SK-N-SH (cell line): ENCODE results near the gene MEA1. TPM values are rescaled to one million over a fixed set of nuclear protein-coding genes. Genes with fewer than 3 reads are reported as not detected.
A peak's percentile ranks its signal among the peaks of the same experiment; 100 is the strongest.

Experiments
- CTCF ChIA-PET: fragments of 300-600, 350-600 bp; formaldehyde crosslinking; extraction: SDS; loops from one replicate; lab custom pipeline; 2021; lab: Yijun Ruan, JAX
- POLR2A ChIA-PET: fragments of 350-600 bp; sonication (Branson Sonifier 250); formaldehyde crosslinking; extraction: SDS; loops from one replicate; lab custom pipeline; 2020; ENCODE audit warnings: antibody characterized with exemption, inconsistent platforms; lab: Yijun Ruan, JAX
- DNase-seq: peaks from one replicate; pipeline ENCODE4 v3.0.0; 2012
- H2AFZ ChIP-seq: fragments of 200-600 bp; sonication (generic); 2 replicates; pipeline ENCODE4 v1.8.1; 2016; ENCODE audit warnings: antibody characterized with exemption, mild to moderate bottlenecking, low read depth
- H3F3A ChIP-seq: fragments of 200-600 bp; sonication (generic); replicated peaks from 2 replicates; pipeline ENCODE3; 2016; ENCODE audit warnings: antibody characterized with exemption, mild to moderate bottlenecking; ENCODE audit not compliant: insufficient read depth
- H3K27ac ChIP-seq, 2 experiments: fragments of 200-500 bp in 1 of 2; fragments of 200-600 bp in 1 of 2; sonication (Bioruptor generic) in 1 of 2; sonication (generic), shearing (Covaris generic) in 1 of 2; 2 replicates each; pipeline versions ENCODE4 v1.5.1 to v1.6.1; 2014 to 2016; ENCODE audit warnings: low read depth in 2 of 2, inconsistent platforms in 1 of 2, low read length in 1 of 2, mild to moderate bottlenecking in 1 of 2, mixed read lengths in 1 of 2
- H3K27me3 ChIP-seq: fragments of 200-600 bp; sonication (generic), shearing (Covaris generic); 2 replicates; pipeline ENCODE4 v1.6.1; 2016; ENCODE audit warnings: mixed run types; ENCODE audit not compliant: insufficient read depth
- H3K36me3 ChIP-seq, 2 experiments: fragments of 200-500 bp in 1 of 2; fragments of 200-600 bp in 1 of 2; sonication (Bioruptor generic) in 1 of 2; sonication (generic) in 1 of 2; replicated peaks in 1 of 2; 2 replicates each; pipeline versions ENCODE3 to v1.5.1; 2014 to 2016; ENCODE audit warnings: low read length in 1 of 2, mild to moderate bottlenecking in 1 of 2; ENCODE audit not compliant: insufficient read depth in 2 of 2, control insufficient read depth in 1 of 2
- H3K4me1 ChIP-seq, 2 experiments: fragments of 200-500 bp in 1 of 2; fragments of 200-600 bp in 1 of 2; sonication (Bioruptor generic) in 1 of 2; sonication (generic), shearing (Covaris generic) in 1 of 2; 2 replicates each; pipeline versions ENCODE4 v1.5.1 to v1.6.1; 2014 to 2016; ENCODE audit warnings: low read depth in 1 of 2, low read length in 1 of 2, mixed run types in 1 of 2; ENCODE audit not compliant: insufficient read depth in 2 of 2, control insufficient read depth in 1 of 2
- H3K4me2 ChIP-seq: fragments of 200-600 bp; sonication (generic), shearing (Covaris generic); 2 replicates; pipeline ENCODE4 v1.6.1; 2017; ENCODE audit warnings: mixed run types
- H3K4me3 ChIP-seq, 2 experiments: fragments of 200-500 bp in 1 of 2; fragments of 200-600 bp in 1 of 2; sonication (Bioruptor generic) in 1 of 2; sonication (generic), shearing (Covaris generic) in 1 of 2; 2 replicates each; pipeline versions ENCODE4 v1.5.1 to v1.8.1; 2014 to 2016; ENCODE audit warnings: low read depth in 2 of 2, inconsistent platforms in 1 of 2, low read length in 1 of 2, mild to moderate bottlenecking in 1 of 2, mixed read lengths in 1 of 2, moderate library complexity in 1 of 2
- H3K79me2 ChIP-seq: fragments of 200-600 bp; sonication (generic); 2 replicates; pipeline ENCODE4 v1.8.1; 2017; ENCODE audit warnings: mild to moderate bottlenecking; ENCODE audit not compliant: insufficient read depth
- H3K9ac ChIP-seq: fragments of 200-600 bp; sonication (generic); 2 replicates; pipeline ENCODE4 v1.6.1; 2017; ENCODE audit warnings: mixed run types
- H3K9me2 ChIP-seq: fragments of 200-600 bp; sonication (generic); 2 replicates; pipeline ENCODE4 v1.6.1; 2017; ENCODE audit warnings: mixed run types
- H3K9me3 ChIP-seq: fragments of 200-600 bp; sonication (generic); 2 replicates; pipeline ENCODE4 v1.6.1; 2017; ENCODE audit warnings: mixed run types, mild to moderate bottlenecking, moderate library complexity
- H4K20me1 ChIP-seq: fragments of 200-600 bp; sonication (generic); 2 replicates; pipeline ENCODE4 v1.6.1; 2017; ENCODE audit warnings: mild to moderate bottlenecking, mixed run types; ENCODE audit not compliant: insufficient read depth
- ELF1 ChIP-seq: IDR thresholded peaks from 2 replicates; pipeline ENCODE4 v1.4.0; 2012
- EZH2phosphoT487 ChIP-seq: fragments of 200-600 bp; sonication (generic); IDR thresholded peaks from 2 replicates; pipeline ENCODE4 v1.6.1; 2017; ENCODE audit warnings: low read depth, mixed run types, mild to moderate bottlenecking, antibody characterized with exemption, moderate library complexity, borderline replicate concordance
- FOSL2 ChIP-seq: IDR thresholded peaks from 2 replicates; pipeline ENCODE4 v1.4.0; 2012; ENCODE audit warnings: low read depth, mild to moderate bottlenecking, moderate library complexity, borderline replicate concordance
- FOXJ3 ChIP-seq: sonication (generic); formaldehyde crosslinking; IDR thresholded peaks from 2 replicates; pipeline ENCODE4 v1.5.1; 2020; ENCODE audit warnings: mild to moderate bottlenecking, missing genetic modification reagents
- FOXM1 ChIP-seq: IDR thresholded peaks from 2 replicates; pipeline ENCODE4 v1.4.0; 2012; ENCODE audit warnings: low read depth, mild to moderate bottlenecking
- GATA2 ChIP-seq: sonication (generic); formaldehyde crosslinking; IDR thresholded peaks from 2 replicates; pipeline ENCODE4 v1.5.0; 2020; ENCODE audit warnings: mild to moderate bottlenecking, missing genetic modification reagents
- MXI1 ChIP-seq: IDR thresholded peaks from 2 replicates; pipeline ENCODE4 v1.6.1; 2012; ENCODE audit warnings: mild to moderate bottlenecking, low read depth, low read length, improper control_type of control experiment
- NRF1 ChIP-seq: IDR thresholded peaks from 2 replicates; pipeline ENCODE4 v1.6.1; 2012; ENCODE audit warnings: low read depth, mild to moderate bottlenecking, low read length
- POLR2AphosphoS5 ChIP-seq: IDR thresholded peaks from 2 replicates; pipeline ENCODE4 v1.6.1; 2012; ENCODE audit warnings: low read depth, low read length
- RAD21 ChIP-seq: IDR thresholded peaks from 2 replicates; pipeline ENCODE4 v1.6.1; 2012; ENCODE audit warnings: mild to moderate bottlenecking, low read length
- SMC3 ChIP-seq: IDR thresholded peaks from 2 replicates; pipeline ENCODE4 v1.6.1; 2012; ENCODE audit warnings: low read depth, low read length, improper control_type of control experiment
- TEAD4 ChIP-seq: IDR thresholded peaks from 2 replicates; pipeline ENCODE4 v1.4.0; 2012; ENCODE audit warnings: mild to moderate bottlenecking, borderline replicate concordance; ENCODE audit not compliant: insufficient read depth
- YY1 ChIP-seq: IDR thresholded peaks from 2 replicates; pipeline ENCODE4 v1.4.0; 2012; ENCODE audit warnings: low read depth, mild to moderate bottlenecking
- WGBS: methylation state at CpG from one replicate; pipeline ENCODE4 v1.1.6; 2017; ENCODE audit warnings: low lambda C conversion rate; 5-methylcytosine and 5-hydroxymethylcytosine counted together
- polyA plus RNA-seq, 3 experiments: library from polyadenylated mRNA; depleted of rRNA; stranded (reverse); fragments of >200 nt; gene quantifications; 2 replicates each; pipeline ENCODE4 v1.2.3, GENCODE V29; 2012
- TF ChIP-seq, protein P1 (sequence below): IDR thresholded peaks from 2 replicates; pipeline ENCODE4 v1.4.0; 2012; ENCODE audit warnings: low read depth
- TF ChIP-seq, protein P2 (sequence below): IDR thresholded peaks from 2 replicates; pipeline ENCODE4 v1.6.1; 2012; ENCODE audit warnings: mild to moderate bottlenecking, low read depth, low read length, moderate library complexity
- TF ChIP-seq, protein P3 (sequence below): fragments of 200-600 bp; sonication (generic); IDR thresholded peaks from 2 replicates; pipeline ENCODE4 v1.6.1; 2017; ENCODE audit warnings: antibody characterized with exemption, mild to moderate bottlenecking, moderate library complexity

MEA1 gene
- polyA plus RNA-seq, 1 of the 3 experiments (the other 2 are of a cell fraction), result 171 TPM

DNA sequence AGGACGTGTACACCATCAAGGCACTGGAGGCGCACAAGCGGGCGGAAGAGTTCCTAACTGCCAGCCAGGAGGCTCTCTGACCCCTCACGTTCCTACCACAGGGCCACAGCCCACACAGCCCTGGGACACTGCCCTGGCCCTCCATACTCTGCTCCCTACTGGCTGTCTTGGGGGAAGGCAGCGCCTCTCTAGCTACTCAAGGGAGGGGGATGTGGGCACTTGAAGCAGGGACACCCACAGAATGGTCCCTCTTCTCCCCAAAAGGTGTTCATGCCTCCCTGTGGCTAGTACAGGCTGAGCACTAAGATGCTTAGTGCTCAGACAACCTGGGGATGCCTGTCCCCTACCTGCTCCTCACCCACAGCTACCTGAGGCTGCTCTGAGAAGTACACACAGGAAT lies 2.5 kb downstream of the MEA1 start:
- CTCF ChIA-PET, result interaction anchor here (2.0 to 3.3 kb wide), 3 partner anchors 110 to 132 kb away, joined by 5 to 26 read pairs (median 9); no protein-coding TSS in a partner anchor
- peaks cover 13% of the 10 kb centered on the region for H3F3A ChIP-seq
- H3K9ac ChIP-seq, result no peak overlapping the region
- no peaks in the 10 kb centered on the region for H3K9me2 ChIP-seq
- 93% methylated on average over 4 of the region's 6 CpGs for WGBS
- H4K20me1 ChIP-seq, result peaks cover 4% of the 10 kb centered on the region; the same call in 1 of the 2 replicates
- peaks cover 22 to 49% of the 10 kb centered on the region in 2 experiments for H3K36me3 ChIP-seq
- no peak overlapping the region for H3K4me2 ChIP-seq
- TF ChIP-seq TEAD4 (no peak), NRF1 (no peak), GATA2 (CRISPR knock-in tag) (no peak), RAD21 (no peak), YY1 (no peak), EZH2phosphoT487 (no peak), FOXJ3 (CRISPR knock-in tag) (no peak), FOSL2 (no peak), ELF1 (no peak), MXI1 (no peak)
- TF ChIP-seq, protein P1, sequence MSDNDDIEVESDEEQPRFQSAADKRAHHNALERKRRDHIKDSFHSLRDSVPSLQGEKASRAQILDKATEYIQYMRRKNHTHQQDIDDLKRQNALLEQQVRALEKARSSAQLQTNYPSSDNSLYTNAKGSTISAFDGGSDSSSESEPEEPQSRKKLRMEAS, result no peak
- H3K4me1 ChIP-seq, result peaks cover 0 to 22% of the 10 kb centered on the region in 2 experiments; a peak in 3 of 4 replicates
- POLR2A ChIA-PET, result interaction anchor here (0.5 to 2.4 kb wide), 2 partner anchors 14 to 32 kb away, joined by 3 to 6 read pairs; partner anchors contain the start of gene PEX6
- no peak for DNase-seq
- no peak overlapping the region for H3K27ac ChIP-seq
- no peaks in the 10 kb centered on the region for H3K27me3 ChIP-seq
- H3K4me3 ChIP-seq, result no peak overlapping the region
- no peaks in the 10 kb centered on the region for H3K9me3 ChIP-seq
- peaks cover 49% of the 10 kb centered on the region for H3K79me2 ChIP-seq
- H2AFZ ChIP-seq, result no peak overlapping the region

DNA sequence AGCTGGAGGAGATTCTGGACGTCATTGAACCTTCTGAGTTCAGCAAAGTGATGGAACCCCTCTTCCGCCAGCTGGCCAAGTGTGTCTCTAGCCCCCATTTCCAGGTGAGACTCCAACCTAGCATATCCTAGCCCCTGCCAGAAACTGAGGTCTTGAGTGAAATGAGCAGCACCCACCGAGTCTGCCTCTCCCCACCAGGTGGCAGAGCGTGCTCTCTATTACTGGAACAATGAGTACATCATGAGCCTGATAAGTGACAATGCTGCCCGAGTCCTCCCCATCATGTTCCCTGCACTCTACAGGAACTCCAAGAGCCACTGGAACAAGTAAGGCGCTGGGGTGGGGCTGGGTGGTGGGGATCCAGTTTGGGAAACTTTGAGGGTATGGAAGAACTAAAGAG lies 4.6 kb downstream of the MEA1 start:
- no peaks in the 10 kb centered on the region for H3K27me3 ChIP-seq
- no peak overlapping the region for H3K4me3 ChIP-seq
- H3K79me2 ChIP-seq, result peaks cover 28% of the 10 kb centered on the region
- no peak overlapping the region for H3K9ac ChIP-seq
- peaks cover 0 to 14% of the 10 kb centered on the region in 2 experiments; a peak in 2 of 4 replicates for H3K4me1 ChIP-seq
- no peak overlapping the region for H3K27ac ChIP-seq
- ChIA-PET POLR2A (no interaction called here), CTCF (interaction anchor here (0.8 to 3.3 kb wide), 8 partner anchors 9 to 134 kb away, joined by 3 to 26 read pairs (median 4); partner anchors contain the start of genes PEX6 and PPP2R5D)
- H3K4me2 ChIP-seq, result no peak overlapping the region
- no peak overlapping the region for H2AFZ ChIP-seq
- no peaks in the 10 kb centered on the region for H3K9me3 ChIP-seq
- 73% methylated on average over 4 of the region's 6 CpGs for WGBS
- no peaks in the 10 kb centered on the region for H4K20me1 ChIP-seq
- H3K9me2 ChIP-seq, result no peaks in the 10 kb centered on the region
- peak; percentile 69 for DNase-seq
- TF ChIP-seq, protein P2, sequence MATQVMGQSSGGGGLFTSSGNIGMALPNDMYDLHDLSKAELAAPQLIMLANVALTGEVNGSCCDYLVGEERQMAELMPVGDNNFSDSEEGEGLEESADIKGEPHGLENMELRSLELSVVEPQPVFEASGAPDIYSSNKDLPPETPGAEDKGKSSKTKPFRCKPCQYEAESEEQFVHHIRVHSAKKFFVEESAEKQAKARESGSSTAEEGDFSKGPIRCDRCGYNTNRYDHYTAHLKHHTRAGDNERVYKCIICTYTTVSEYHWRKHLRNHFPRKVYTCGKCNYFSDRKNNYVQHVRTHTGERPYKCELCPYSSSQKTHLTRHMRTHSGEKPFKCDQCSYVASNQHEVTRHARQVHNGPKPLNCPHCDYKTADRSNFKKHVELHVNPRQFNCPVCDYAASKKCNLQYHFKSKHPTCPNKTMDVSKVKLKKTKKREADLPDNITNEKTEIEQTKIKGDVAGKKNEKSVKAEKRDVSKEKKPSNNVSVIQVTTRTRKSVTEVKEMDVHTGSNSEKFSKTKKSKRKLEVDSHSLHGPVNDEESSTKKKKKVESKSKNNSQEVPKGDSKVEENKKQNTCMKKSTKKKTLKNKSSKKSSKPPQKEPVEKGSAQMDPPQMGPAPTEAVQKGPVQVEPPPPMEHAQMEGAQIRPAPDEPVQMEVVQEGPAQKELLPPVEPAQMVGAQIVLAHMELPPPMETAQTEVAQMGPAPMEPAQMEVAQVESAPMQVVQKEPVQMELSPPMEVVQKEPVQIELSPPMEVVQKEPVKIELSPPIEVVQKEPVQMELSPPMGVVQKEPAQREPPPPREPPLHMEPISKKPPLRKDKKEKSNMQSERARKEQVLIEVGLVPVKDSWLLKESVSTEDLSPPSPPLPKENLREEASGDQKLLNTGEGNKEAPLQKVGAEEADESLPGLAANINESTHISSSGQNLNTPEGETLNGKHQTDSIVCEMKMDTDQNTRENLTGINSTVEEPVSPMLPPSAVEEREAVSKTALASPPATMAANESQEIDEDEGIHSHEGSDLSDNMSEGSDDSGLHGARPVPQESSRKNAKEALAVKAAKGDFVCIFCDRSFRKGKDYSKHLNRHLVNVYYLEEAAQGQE, result no peak
- no peak for TF ChIP-seq FOXM1
- TF ChIP-seq, protein P1, result no peak
- TF ChIP-seq SMC3, result peak; percentile 60; the same call in 1 of the 2 replicates
- peak; percentile 61 for TF ChIP-seq RAD21
- TF ChIP-seq, protein P3, sequence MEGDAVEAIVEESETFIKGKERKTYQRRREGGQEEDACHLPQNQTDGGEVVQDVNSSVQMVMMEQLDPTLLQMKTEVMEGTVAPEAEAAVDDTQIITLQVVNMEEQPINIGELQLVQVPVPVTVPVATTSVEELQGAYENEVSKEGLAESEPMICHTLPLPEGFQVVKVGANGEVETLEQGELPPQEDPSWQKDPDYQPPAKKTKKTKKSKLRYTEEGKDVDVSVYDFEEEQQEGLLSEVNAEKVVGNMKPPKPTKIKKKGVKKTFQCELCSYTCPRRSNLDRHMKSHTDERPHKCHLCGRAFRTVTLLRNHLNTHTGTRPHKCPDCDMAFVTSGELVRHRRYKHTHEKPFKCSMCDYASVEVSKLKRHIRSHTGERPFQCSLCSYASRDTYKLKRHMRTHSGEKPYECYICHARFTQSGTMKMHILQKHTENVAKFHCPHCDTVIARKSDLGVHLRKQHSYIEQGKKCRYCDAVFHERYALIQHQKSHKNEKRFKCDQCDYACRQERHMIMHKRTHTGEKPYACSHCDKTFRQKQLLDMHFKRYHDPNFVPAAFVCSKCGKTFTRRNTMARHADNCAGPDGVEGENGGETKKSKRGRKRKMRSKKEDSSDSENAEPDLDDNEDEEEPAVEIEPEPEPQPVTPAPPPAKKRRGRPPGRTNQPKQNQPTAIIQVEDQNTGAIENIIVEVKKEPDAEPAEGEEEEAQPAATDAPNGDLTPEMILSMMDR, result peak; percentile 59
- no peak for TF ChIP-seq POLR2AphosphoS5
- peaks cover 34 to 54% of the 10 kb centered on the region in 2 experiments for H3K36me3 ChIP-seq
- H3F3A ChIP-seq, result peaks cover 16% of the 10 kb centered on the region
